Activated CD4-positive, alpha-beta T cell treated with anti-CD3 and anti-CD28 coated beads for 48 hours (primary cell): ENCODE results near the gene TRIM24.

Experiments
- DNase-seq: peaks from one replicate; pipeline ENCODE4 v3.0.0-alpha.2; 2020

TRIM24 gene

GRCh38 chr7:138543739-138544138 is 83.7 kb downstream of the TRIM24 start:
- no peak for DNase-seq

DNA sequence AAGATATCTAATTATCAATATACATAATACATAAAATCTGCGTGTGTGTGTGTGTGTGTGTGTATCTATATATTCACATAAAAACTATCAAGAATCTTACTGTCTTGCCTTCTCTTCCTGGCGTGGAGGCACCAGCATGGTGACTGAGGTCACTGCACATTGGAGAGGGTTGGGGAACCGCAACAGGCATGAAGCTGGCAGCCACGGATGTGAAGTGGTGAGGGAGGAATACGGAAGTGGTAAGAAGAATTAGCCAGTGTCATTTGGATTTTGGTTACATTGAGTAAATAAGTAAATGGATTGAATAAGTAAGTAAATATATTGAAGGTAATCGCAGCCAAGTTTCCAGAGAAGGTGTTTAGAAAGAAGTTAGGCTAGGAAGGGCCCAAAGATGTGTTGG is 85.1 kb downstream of the TRIM24 start:
- no peak for DNase-seq

GRCh38 chr7:138546064-138546619 is 86.1 kb downstream of the TRIM24 start:
- no peak for DNase-seq

DNA sequence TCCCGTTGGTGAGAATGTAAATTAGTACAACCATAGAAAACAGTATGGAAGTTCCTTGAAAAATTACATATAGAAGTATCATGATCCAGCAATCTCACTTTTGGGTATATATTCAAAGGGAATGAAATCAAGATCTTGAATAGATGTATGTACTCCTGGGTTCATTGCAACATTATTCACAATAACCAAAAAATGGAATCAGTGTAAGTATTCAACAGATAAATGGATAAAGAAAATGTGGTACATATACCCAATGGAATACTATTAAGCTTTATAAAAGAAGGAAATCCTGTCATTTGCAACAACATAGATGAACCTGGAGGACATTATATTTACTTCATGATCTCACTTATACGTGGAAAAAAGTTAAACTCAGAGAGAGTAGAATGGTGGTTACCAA is 86.8 kb downstream of the TRIM24 start:
- no peak for DNase-seq

- no peak for DNase-seq
These were observed 89.0 kb downstream of the TRIM24 start for GRCh38 chr7:138549082-138549481.

- no peak for DNase-seq
These were observed 90.3 kb downstream of the TRIM24 start for GRCh38 chr7:138550337-138550736.

DNA sequence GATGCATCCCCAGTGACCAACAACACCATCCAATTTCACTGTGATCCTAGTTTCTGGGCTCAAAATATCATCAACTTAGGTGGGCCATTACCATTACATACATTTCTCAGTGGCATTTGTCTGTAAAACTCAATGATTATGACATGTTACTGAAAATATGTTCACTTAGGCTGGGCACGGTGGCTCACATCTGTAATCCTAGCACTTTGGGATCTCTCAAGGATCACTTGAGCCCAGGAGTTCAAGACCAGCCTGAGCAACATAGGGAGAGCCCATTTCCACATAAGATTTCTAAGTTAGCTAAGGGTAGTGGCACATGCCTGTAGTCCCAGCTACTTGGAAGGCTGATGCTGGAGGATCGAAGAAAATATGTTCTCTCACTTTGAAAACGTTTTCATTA is 91.0 kb downstream of the TRIM24 start:
- DNase-seq = no peak

DNA sequence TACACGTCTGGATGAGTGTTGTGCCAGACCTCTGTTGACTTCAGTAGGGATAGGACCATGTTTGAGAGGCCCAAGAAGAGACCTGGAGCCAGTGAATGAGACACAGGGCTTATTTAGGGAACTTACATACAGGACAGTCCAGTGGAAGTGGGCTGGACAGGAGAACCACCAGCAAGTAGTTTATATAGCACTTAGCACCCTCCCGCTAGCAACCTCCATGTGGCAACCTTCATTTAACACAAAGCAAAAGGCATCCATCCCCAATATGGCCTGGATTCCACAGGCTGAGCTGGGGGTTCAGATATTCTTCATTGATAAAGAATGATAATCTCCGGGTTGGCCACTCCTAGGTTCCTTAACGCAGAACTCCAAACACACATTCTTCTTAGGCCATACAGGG is 93.7 kb downstream of the TRIM24 start:
- no peak for DNase-seq

- DNase-seq = no peak
These were observed 94.6 kb downstream of the TRIM24 start for GRCh38 chr7:138554674-138555073.

GRCh38 chr7:138555684-138556083 is 95.6 kb downstream of the TRIM24 start:
- no peak for DNase-seq

- DNase-seq = no peak
These were observed 96.9 kb downstream of the TRIM24 start for GRCh38 chr7:138556771-138557484.

DNA sequence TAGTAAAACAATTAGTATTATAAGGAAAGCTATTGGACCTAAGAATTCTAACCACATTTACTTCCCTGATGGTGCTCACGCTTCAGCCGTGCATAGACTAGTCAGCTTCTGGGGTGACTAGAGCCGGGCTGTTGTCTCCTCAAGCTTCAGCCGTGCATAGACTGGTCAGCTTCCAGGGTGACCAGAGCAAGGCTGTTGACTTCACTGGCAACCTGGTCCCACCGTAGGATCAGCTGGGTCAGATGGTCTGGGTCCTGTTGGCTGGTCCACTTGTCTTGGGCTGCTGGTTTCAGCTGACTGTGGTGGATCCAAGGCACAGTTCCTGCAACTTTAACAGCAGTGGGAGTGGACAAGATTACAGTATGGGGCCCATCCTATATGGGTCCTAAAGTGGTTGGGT is 99.4 kb downstream of the TRIM24 start:
- no peak for DNase-seq

- DNase-seq = no peak
These were observed 103.7 kb downstream of the TRIM24 start for GRCh38 chr7:138563808-138564207.

- no peak for DNase-seq
These were observed 104.3 kb downstream of the TRIM24 start for GRCh38 chr7:138564365-138564764.

DNA sequence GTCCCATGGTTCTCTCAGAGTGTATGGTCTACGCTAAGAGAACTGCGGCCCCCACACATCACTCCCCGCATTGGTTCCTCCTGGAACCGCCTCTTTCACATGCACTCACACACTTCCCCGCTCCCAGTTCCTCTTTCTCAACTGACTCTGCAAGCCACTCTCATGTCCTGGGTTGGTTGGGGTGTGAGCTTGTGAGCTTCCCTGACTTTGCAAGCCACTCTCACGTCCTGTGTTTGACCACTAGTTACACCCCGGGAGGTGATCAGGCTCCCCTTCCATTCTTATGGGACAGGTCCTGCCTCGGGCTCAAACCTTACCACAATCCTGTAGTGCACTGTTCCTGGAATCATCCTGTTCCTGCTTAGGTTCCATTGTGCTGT is 105.0 kb downstream of the TRIM24 start:
- DNase-seq = no peak

DNA sequence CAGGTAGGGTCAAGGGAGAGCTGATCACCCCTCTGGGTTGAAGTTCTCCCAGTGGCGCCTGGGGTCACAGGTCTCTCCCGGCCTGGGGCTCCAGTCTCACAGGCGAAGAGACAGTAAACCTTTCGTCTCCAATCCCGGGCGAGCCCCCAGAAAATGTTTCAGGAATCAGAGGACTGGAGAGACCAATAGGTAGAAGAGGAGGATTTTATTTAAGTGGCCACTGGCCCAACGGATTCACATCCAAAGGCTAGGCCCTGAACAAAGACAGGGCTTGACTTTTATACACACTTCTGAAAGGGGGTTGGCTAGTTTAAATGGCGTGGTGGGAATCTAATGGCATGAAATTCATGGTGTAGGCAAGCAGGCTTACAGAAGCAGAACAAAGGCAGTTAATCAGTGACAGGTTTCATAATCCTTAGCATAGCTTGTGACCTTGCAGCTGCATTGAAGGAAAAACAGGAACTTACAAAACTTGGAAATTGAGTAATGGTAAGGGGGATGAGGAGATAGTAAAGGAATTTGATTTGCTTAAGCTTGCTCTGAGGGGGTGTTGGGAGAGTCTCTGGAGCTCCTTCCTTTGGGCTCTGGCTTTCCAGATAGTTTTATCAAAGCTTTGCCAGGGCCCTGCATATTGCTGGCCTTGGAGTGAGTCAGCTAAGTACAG is 105.5 kb downstream of the TRIM24 start:
- DNase-seq = no peak

- DNase-seq = no peak
These were observed 108.6 kb downstream of the TRIM24 start for GRCh38 chr7:138568655-138569054.

DNA sequence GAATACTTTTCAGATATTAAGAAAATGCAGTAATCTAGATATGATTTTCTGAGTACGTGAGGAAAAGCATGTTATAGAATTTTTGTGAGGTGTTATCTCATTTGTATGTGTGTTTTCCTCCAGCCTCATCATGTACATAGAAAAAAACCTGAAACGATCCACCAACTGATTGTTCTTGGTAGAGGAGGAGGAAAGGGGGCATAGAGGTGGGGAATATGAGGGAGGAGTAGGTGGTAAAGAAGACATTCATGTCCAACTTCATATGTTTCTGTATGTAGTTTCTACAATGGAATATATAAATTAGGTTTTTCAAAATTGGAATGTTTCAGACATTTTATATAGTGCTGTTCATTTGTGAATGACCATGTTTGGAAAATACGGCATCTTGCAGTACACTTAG is 109.4 kb downstream of the TRIM24 start:
- no peak for DNase-seq

- no peak for DNase-seq
These were observed 110.7 kb downstream of the TRIM24 start for GRCh38 chr7:138570715-138571114.

- DNase-seq = no peak
These were observed 113.7 kb downstream of the TRIM24 start for GRCh38 chr7:138573741-138574140.

DNA sequence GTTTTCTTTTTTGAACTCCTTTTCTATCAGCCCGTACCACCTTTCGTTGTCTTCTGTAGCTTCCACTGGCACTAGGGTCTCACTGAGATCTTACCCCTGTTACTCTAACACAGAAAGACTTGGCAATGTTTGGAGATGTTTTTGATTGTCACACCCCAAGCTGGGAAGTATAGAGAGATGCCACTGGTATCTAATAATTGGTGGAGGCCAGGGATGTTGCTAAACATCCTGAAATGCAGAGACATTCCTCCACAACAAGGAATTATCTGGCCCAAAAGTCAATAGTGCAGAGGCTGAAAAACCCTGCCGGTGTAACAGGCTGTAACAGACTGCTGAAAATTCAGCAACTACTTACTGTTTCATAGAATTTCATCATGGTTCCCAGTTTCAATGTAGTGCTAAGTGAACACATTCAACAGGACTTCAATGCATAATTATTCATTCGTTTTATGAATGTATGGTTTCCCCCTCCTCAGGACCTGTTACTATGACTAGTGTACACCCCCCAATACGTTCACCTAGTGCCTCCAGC is 115.9 kb downstream of the TRIM24 start:
- no peak for DNase-seq

DNA sequence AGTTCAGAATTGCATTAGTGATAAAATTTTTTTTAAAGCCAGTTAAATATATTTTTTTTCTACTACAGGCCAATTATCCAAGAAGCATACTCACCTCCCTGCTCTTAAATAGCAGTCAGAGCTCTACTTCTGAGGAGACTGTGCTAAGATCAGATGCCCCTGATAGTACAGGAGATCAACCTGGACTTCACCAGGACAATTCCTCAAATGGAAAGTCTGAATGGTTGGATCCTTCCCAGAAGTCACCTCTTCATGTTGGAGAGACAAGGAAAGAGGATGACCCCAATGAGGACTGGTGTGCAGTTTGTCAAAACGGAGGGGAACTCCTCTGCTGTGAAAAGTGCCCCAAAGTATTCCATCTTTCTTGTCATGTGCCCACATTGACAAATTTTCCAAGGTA is 119.1 kb downstream of the TRIM24 start:
- no peak for DNase-seq

DNA sequence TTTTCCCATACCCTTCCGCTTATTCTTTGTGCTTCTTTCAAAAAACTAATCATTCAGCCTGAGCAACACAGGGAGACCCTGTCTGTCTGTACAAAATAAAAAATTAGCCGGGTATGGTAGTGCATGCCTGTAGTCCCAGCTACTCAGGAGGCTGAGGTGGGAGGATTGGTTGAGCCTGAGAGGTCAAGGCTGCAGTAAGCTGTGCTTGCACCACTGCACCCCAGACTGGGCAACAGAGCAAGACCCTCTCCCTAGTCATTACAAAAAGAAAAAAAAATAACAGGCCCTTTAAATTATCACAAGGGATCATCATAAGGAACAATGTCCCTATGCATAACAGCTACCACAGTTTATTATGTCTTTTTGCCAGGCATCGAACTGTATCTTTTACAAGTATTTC is 119.6 kb downstream of the TRIM24 start:
- DNase-seq = no peak

DNA sequence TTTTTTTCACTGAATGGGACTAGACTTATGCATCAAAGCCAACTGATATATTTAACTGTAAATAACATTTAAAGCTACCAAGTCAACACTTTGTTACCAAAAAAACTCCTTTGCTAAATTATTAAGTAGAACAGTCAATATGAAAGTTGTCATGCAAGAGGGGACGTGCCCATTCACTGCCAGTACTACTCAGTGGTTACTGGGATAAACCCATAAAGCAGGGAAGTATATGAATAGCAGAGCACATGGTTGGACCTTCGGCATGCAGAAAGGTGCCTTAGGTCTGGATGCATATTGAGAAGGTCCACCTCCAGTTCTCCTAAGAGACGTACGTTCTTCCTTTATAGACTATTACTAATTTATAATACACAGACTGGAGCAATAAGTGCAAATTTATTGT is 121.0 kb downstream of the TRIM24 start:
- DNase-seq = no peak
